ENCODE data around the gene CALHM4. TPM values are rescaled to one million over a fixed set of nuclear protein-coding genes. Genes with fewer than 3 reads are reported as not detected.
"Not testable (repeated sequence)": the region's sequence is repeated elsewhere in the genome, so short reads cannot be mapped to it uniquely, and the experiment has no call there.

CALHM4 gene
- total and polyA plus RNA-seq, 4 donors = not detected

- peaks cover 3 to 30% (median 23%) of the 10 kb centered on the region in 4 donors for H3K36me3 ChIP-seq (ENCODE audit: control insufficient read depth in 4 of 4, insufficient read depth in 3 of 4, low read depth in 1 of 4, low read length in 3 of 4)
- TF ChIP-seq REST (IDR thresholded peaks at IDR 0.05) (peak; percentile 98), ZBTB33 (IDR thresholded peaks at IDR 0.05) (no peak)
- H3K4me3 ChIP-seq (ENCODE audit: low read depth in 1 of 3, low read length in 3 of 3) = no peak overlapping the region
- no peak overlapping the region for H3K27ac ChIP-seq (ENCODE audit: low read depth in 1 of 2, low read length in 2 of 2)
- 87% methylated on average over 4 of the region's 4 CpGs for WGBS
- no peaks in the 10 kb centered on the region for H3K9me3 ChIP-seq (ENCODE audit: control insufficient read depth in 4 of 4, low read length in 3 of 4)
- no peaks in the 10 kb centered on the region for H3K4me1 ChIP-seq (ENCODE audit: control insufficient read depth in 4 of 4, insufficient read depth in 4 of 4, low read length in 3 of 4)
- DNase-seq (ENCODE audit: low spot score) = no peak
- no peak overlapping the region for H3K9ac ChIP-seq (ENCODE audit: low read depth in 1 of 2, low read length in 2 of 2)
- H3K27me3 ChIP-seq (ENCODE audit: control insufficient read depth in 4 of 4, insufficient read depth in 4 of 4, low read length in 3 of 4) = no peaks in the 10 kb centered on the region
Measured at GRCh38 chr6:116596815-116597214, 43.3 kb downstream of the CALHM4 start.

- not testable (repeated sequence) for H3K4me1 ChIP-seq (ENCODE audit: control insufficient read depth in 4 of 4, insufficient read depth in 4 of 4, low read length in 3 of 4); H3K36me3 ChIP-seq (ENCODE audit: control insufficient read depth in 4 of 4, insufficient read depth in 3 of 4, low read depth in 1 of 4, low read length in 3 of 4); H3K9ac ChIP-seq (ENCODE audit: low read depth in 1 of 2, low read length in 2 of 2); H3K4me3 ChIP-seq (ENCODE audit: low read depth in 1 of 3, low read length in 3 of 3); DNase-seq (ENCODE audit: low spot score); H3K27me3 ChIP-seq (ENCODE audit: control insufficient read depth in 4 of 4, insufficient read depth in 4 of 4, low read length in 3 of 4); H3K9me3 ChIP-seq (ENCODE audit: control insufficient read depth in 4 of 4, low read length in 3 of 4); H3K27ac ChIP-seq (ENCODE audit: low read depth in 1 of 2, low read length in 2 of 2)
- WGBS = 92% methylated on average over 3 of the region's 3 CpGs
Measured at GRCh38 chr6:116603916-116604315, 50.4 kb downstream of the CALHM4 start.

- not testable (repeated sequence) for H3K27me3 ChIP-seq (ENCODE audit: control insufficient read depth in 4 of 4, insufficient read depth in 4 of 4, low read length in 3 of 4); H3K9ac ChIP-seq (ENCODE audit: low read depth in 1 of 2, low read length in 2 of 2); H3K36me3 ChIP-seq (ENCODE audit: control insufficient read depth in 4 of 4, insufficient read depth in 3 of 4, low read depth in 1 of 4, low read length in 3 of 4); DNase-seq (ENCODE audit: low spot score); H3K27ac ChIP-seq (ENCODE audit: low read depth in 1 of 2, low read length in 2 of 2); H3K4me1 ChIP-seq (ENCODE audit: control insufficient read depth in 4 of 4, insufficient read depth in 4 of 4, low read length in 3 of 4); H3K4me3 ChIP-seq (ENCODE audit: low read depth in 1 of 3, low read length in 3 of 3); H3K9me3 ChIP-seq (ENCODE audit: control insufficient read depth in 4 of 4, low read length in 3 of 4)
- 91% methylated on average over 3 of the region's 3 CpGs for WGBS
Measured at GRCh38 chr6:116604868-116605267, 51.3 kb downstream of the CALHM4 start.

GRCh38 chr6:116605935-116606334 is 52.4 kb downstream of the CALHM4 start:
- Histone ChIP-seq H3K9ac (ENCODE audit: low read depth in 1 of 2, low read length in 2 of 2) (no peak overlapping the region), H3K4me3 (ENCODE audit: low read depth in 1 of 3, low read length in 3 of 3) (no peak overlapping the region), H3K27ac (ENCODE audit: low read depth in 1 of 2, low read length in 2 of 2) (no peak overlapping the region), H3K27me3 (ENCODE audit: control insufficient read depth in 4 of 4, insufficient read depth in 4 of 4, low read length in 3 of 4) (no peaks in the 10 kb centered on the region), H3K4me1 (ENCODE audit: control insufficient read depth in 4 of 4, insufficient read depth in 4 of 4, low read length in 3 of 4) (no peaks in the 10 kb centered on the region), H3K36me3 (ENCODE audit: control insufficient read depth in 4 of 4, insufficient read depth in 3 of 4, low read depth in 1 of 4, low read length in 3 of 4) (peaks cover 0 to 2% (median 0%) of the 10 kb centered on the region in 4 donors), H3K9me3 (ENCODE audit: control insufficient read depth in 4 of 4, low read length in 3 of 4) (no peaks in the 10 kb centered on the region)
- no peak for DNase-seq (ENCODE audit: low spot score)
- WGBS = 99% methylated on average over 4 of the region's 4 CpGs
- no peak for TF ChIP-seq SP1 (IDR thresholded peaks at IDR 0.05)
- no peak for TF ChIP-seq EGR1 (IDR thresholded peaks at IDR 0.05; ENCODE audit: low read depth in 2 of 2)
- no peak for TF ChIP-seq RXRA (IDR thresholded peaks at IDR 0.05)
- no peak for TF ChIP-seq CTCF (IDR thresholded peaks at IDR 0.05; ENCODE audit: low read depth, low read length, missing input control)

Measured in liver (tissue), 9 donors.